IMR-90 (cell line): ENCODE measurements around the gene GADL1.

Source experiments
- CTCF ChIP-seq: conservative IDR thresholded peaks from 2 replicates; pipeline ENCODE4 v1.5.1; 2012; ENCODE audit warnings: mild to moderate bottlenecking, low read depth, low read length, improper control_type of control experiment
- POLR2A ChIP-seq: IDR thresholded peaks from 2 replicates; pipeline ENCODE4 v1.6.1; 2012; ENCODE audit warnings: mild to moderate bottlenecking, low read depth, low read length

DNA sequence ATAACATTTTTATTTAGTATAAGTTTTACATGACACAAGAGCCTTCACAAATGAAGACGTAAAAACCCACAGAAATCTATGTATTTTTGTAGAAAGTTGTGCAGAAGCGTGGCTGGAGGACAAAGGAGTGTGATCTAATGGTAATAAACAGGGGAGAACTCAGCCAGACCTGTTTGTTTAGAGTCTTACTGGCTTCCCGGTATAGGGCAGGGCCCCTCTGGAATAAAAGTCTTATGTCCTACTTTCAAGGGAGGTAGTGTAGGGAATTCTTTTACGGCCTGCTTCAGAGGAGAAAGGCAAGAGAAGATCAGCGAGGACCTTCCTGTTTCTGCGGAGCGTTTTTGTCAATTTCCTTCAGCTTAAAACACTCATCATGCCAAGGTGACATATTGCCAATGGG is 184.4 kb downstream of the GADL1 start:
- TF ChIP-seq POLR2A (no peak), CTCF (no peak)
